Ascending aorta (tissue), 2 donors: ENCODE results near the gene KIT. TPM values are rescaled to one million over a fixed set of nuclear protein-coding genes. Genes with fewer than 3 reads are reported as not detected.

Experiments
- DNase-seq, 2 donors: peaks; one replicate each; pipeline ENCODE4 v3.0.0-alpha.2; 2019; ENCODE audit warnings: low spot score in 2 of 2
- H3K27ac ChIP-seq, 2 donors: fragments of 200-600 bp; sonication (generic); one replicate each; pipeline ENCODE4 v1.5.1; 2016 to 2017; ENCODE audit warnings: mild to moderate bottlenecking in 1 of 2
- H3K27me3 ChIP-seq: fragments of 200-600 bp; sonication (generic); one replicate; pipeline ENCODE4 v1.5.1; 2017
- H3K36me3 ChIP-seq, 2 donors: fragments of 200-600 bp; sonication (generic); one replicate each; pipeline ENCODE4 v1.5.1; 2016
- H3K4me1 ChIP-seq, 2 donors: fragments of 200-600 bp; sonication (generic); one replicate each; pipeline ENCODE4 v1.5.1; 2016 to 2017; ENCODE audit warnings: mild to moderate bottlenecking in 1 of 2
- H3K4me3 ChIP-seq, 2 donors: fragments of 200-600 bp; sonication (generic); one replicate each; pipeline ENCODE4 v1.5.1; 2016 to 2017; ENCODE audit warnings: mild to moderate bottlenecking in 1 of 2
- H3K9me3 ChIP-seq, 2 donors: fragments of 200-600 bp; sonication (generic); one replicate each; pipeline ENCODE4 v1.5.1; 2016
- intact Hi-C: fragments of 100-400 bp; cut with DNase I; formaldehyde crosslinking; loops from one replicate; pipeline ENCODE4 v1.15.1; 2023
- total RNA-seq: library from RNA; depleted of rRNA; stranded (reverse); fragments of >200 nt; gene quantifications from one replicate; pipeline ENCODE4 v1.1.0, GENCODE V29; 2016
- TF ChIP-seq, protein P1 (sequence below), 3 experiments: fragments of 200-600 bp in 2 of 3; fragments of 450-650 bp in 1 of 3; sonication (generic) in 2 of 3; IDR thresholded peaks; one replicate each; pipeline ENCODE4 v1.5.1; 2016 to 2019; ENCODE audit warnings: antibody characterized with exemption in 3 of 3, mild to moderate bottlenecking in 1 of 3, moderate library complexity in 1 of 3

Gene KIT
- total RNA-seq, 1 donor from 2014 or later: not detected

GRCh38 chr4:54744487-54744886 is 86.7 kb downstream of the KIT start:
- TF ChIP-seq, protein P1, sequence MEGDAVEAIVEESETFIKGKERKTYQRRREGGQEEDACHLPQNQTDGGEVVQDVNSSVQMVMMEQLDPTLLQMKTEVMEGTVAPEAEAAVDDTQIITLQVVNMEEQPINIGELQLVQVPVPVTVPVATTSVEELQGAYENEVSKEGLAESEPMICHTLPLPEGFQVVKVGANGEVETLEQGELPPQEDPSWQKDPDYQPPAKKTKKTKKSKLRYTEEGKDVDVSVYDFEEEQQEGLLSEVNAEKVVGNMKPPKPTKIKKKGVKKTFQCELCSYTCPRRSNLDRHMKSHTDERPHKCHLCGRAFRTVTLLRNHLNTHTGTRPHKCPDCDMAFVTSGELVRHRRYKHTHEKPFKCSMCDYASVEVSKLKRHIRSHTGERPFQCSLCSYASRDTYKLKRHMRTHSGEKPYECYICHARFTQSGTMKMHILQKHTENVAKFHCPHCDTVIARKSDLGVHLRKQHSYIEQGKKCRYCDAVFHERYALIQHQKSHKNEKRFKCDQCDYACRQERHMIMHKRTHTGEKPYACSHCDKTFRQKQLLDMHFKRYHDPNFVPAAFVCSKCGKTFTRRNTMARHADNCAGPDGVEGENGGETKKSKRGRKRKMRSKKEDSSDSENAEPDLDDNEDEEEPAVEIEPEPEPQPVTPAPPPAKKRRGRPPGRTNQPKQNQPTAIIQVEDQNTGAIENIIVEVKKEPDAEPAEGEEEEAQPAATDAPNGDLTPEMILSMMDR (IDR thresholded peaks at IDR 0.05): no peak
- intact Hi-C loops: no loop called here
- H3K27ac ChIP-seq: no peak overlapping the region

GRCh38 chr4:54745031-54745770 is 87.4 kb downstream of the KIT start:
- DNase-seq: no peak
- Histone ChIP-seq H3K27me3 (no peaks in the 10 kb centered on the region), H3K9me3 (no peaks in the 10 kb centered on the region), H3K4me1 (no peaks in the 10 kb centered on the region), H3K36me3 (no peaks in the 10 kb centered on the region), H3K4me3 (no peak overlapping the region), H3K27ac (no peak overlapping the region)
- TF ChIP-seq, protein P1 (IDR thresholded peaks at IDR 0.05): no peak
- intact Hi-C loops: no loop called here

More at GRCh38 chr4:54744487-54744886, 86.7 kb downstream of the KIT start:
- no peaks in the 10 kb centered on the region for H3K36me3 ChIP-seq
- H3K4me1 ChIP-seq: no peaks in the 10 kb centered on the region
- no peak overlapping the region for H3K4me3 ChIP-seq
- DNase-seq: no peak
- no peaks in the 10 kb centered on the region for H3K9me3 ChIP-seq
- H3K27me3 ChIP-seq: no peaks in the 10 kb centered on the region

DNA sequence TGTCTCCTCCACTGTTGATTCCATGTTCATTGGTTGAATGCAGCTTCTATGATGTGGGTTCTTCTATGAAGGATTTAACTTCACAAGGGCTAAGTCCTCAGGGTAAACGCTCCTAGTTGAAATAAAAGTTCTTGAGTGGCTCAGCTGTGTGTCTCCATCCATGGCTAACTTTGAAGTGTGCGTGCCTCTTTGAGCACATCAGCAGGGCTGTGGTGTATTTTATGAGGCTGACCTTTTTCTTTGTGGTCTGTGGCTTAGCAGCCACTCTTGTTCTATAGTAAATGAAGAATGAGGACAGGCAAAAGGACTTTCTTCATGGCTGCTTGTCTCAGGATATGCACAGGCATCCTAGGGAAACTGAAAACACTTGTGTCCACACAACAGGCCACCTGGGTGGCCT is 88.5 kb downstream of the KIT start:
- H3K36me3 ChIP-seq: no peaks in the 10 kb centered on the region
- intact Hi-C loops: no loop called here

GRCh38 chr4:54750341-54750740 is 92.6 kb downstream of the KIT start:
- Histone ChIP-seq H3K27ac (no peak overlapping the region), H3K36me3 (no peaks in the 10 kb centered on the region), H3K4me3 (no peak overlapping the region), H3K27me3 (no peaks in the 10 kb centered on the region), H3K4me1 (no peaks in the 10 kb centered on the region), H3K9me3 (no peaks in the 10 kb centered on the region)
- intact Hi-C loops: no loop called here
- TF ChIP-seq, protein P1 (IDR thresholded peaks at IDR 0.05): no peak
- no peak for DNase-seq

More for the DNA sequence above, 88.5 kb downstream of the KIT start:
- no peak for DNase-seq
- Histone ChIP-seq H3K9me3 (no peaks in the 10 kb centered on the region), H3K27ac (no peak overlapping the region), H3K27me3 (no peaks in the 10 kb centered on the region), H3K4me3 (no peak overlapping the region), H3K4me1 (no peaks in the 10 kb centered on the region)
- TF ChIP-seq, protein P1 (IDR thresholded peaks at IDR 0.05): no peak

DNA sequence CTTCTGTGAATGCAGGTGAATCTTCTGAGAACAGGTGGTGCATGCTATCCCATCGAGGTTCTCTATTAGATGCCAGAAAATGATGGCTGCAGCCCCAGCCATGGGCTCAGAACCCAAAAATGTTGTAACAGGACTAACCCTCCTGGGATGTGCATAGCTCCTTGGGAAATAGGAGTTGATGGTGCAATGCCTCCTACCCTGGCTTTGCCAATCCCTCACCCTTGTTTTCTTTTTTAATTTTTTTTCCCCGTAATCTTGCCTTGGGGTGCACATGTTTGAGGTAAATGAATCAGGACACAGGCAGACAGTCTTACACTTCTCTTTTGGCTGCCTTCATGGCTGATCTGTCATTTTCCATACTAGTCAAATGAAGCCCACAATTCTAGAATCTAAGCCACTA is 96.6 kb downstream of the KIT start:
- Histone ChIP-seq H3K9me3 (no peaks in the 10 kb centered on the region), H3K27me3 (no peaks in the 10 kb centered on the region), H3K36me3 (no peaks in the 10 kb centered on the region), H3K27ac (no peak overlapping the region), H3K4me3 (no peak overlapping the region), H3K4me1 (no peaks in the 10 kb centered on the region)
- intact Hi-C loops: no loop called here
- no peak for DNase-seq
- TF ChIP-seq, protein P1 (IDR thresholded peaks at IDR 0.05): no peak
